GM21423 (cell line): Measurements from ENCODE around the gene MTHFR.
"Not testable (repeated sequence)": the region's sequence is repeated elsewhere in the genome, so short reads cannot be mapped to it uniquely, and the experiment has no call there.

Experiments
- ATAC-seq: cut with Tn5 transposase; IDR thresholded peaks from one replicate; pipeline ENCODE4 v1.9.1; 2021; ENCODE audit warnings: mild to moderate bottlenecking, moderate library complexity; ENCODE audit not compliant: unreplicated experiment

The MTHFR gene

DNA sequence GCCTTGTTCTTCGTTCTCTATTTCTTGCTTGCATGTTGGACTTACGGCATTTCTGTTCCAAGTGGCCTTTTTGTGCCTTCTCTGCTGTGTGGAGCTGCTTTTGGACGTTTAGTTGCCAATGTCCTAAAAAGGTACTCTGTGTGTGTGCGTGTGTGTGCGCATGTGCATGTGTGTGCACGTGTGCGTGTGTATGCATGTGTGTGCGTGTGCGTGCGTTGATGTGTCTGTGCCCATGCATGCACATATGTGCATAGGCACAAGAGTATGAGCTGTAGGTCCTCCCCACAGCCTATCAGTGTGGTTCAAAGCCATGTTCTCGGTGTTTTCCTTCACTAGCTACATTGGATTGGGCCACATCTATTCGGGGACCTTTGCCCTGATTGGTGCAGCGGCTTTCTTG is 28.1 kb upstream of the MTHFR start:
- no peak for ATAC-seq

DNA sequence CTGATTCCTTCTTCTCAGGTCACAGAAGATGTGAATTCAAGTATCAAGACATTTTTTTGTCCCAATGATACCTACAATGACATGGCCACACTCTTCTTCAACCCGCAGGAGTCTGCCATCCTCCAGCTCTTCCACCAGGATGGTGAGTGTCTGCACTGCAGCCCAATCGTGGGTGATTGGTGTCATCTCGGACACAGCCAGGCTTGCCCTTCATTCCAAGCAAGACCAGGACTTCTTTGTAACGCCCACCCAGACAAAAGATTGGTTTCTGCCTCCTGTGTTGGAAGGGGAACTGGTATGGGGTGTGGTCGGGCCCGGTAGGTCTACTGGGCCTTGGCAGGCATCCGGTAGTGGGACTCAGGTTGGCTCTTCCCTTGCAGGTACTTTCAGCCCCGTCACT is 27.7 kb upstream of the MTHFR start:
- ATAC-seq, result no peak

DNA sequence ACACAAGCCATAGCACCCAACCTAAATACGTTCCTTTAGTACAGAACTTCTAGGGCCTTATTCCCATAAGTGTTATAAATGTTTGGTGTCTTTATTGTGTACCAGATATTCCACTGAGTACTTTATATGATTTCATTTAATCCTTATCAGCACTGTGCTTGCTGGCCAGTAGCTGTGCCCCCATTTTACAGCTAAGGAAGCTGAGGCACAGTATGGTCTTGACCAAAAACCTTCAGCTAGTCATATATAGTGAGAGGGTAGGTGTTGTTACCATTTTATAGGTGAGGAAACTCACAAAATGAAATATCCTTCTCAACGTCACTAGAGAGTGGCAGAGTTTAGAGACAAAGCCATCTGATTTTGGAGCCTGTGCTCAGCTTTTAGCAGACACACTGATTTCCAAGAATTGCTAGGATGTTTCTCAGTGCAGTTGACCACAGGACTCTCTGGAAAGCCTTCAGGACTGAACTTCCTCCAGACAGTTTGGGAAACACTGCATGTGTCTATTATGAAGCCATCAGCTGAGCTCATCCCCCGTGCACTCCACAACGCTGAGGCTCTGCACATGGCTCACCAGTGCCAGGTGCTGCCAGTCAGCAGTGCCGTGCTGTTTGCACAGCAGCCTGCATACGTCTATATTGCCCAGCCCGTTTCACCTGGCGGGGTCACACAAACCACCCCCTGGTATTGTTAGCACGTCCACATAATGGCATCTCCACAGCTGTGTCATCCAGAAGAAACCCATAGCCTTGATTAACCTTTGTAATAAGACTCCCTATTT is 26.4 kb upstream of the MTHFR start:
- no peak for ATAC-seq

DNA sequence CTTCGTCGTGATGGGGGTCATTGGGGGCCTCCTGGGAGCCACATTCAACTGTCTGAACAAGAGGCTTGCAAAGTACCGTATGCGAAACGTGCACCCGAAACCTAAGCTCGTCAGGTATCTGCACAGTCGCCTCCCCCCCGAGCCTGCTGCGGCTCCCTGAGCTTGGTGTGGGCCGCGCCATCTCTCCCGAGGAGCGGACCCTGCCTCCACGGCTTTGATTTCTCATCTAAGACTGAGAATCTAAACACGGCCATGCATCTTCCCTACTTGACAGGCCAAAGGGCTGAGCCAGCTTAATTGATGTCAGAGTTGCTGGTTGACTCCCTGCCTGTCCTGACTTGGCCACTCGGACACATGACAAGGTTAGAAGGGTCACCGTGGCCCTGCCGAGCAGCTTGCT is 22.7 kb upstream of the MTHFR start:
- ATAC-seq, result no peak

DNA sequence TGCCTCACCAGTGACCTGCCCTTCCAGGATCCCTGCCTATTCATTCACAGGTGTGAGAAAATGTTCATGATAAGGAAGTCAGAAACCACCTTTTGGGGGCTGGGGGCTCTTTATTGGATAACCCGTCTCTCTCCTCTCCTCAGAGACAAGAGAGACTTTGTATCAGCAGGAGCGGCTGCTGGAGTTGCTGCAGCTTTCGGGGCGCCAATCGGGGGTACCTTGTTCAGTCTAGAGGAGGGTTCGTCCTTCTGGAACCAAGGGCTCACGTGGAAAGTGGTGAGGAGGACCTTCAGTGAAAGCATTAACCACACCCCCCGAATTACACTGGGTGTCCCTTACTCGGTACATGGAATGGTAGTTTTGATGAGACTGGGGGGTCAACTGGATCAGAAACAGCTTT is 21.2 kb upstream of the MTHFR start:
- no peak for ATAC-seq

DNA sequence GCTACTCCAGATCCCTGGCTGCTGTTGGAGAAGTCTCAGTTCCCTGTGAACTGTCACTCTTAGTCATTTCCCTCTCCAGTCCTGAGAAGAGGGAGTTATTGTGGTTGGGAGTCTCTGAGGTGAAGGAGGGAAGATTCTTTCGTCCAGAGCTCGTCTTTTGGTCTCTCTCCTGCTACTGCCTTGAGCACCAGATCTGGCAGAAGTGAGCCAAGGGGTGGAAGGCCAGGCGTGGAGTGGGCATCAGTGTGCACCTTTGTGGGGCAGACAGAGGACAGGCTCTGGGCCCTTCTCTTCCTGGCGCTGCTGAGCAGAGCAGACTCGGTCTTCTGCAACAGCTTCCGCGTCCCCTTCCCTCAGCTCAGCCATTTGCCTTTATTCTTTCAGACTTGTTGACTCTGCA is 19.4 kb upstream of the MTHFR start:
- no peak for ATAC-seq

DNA sequence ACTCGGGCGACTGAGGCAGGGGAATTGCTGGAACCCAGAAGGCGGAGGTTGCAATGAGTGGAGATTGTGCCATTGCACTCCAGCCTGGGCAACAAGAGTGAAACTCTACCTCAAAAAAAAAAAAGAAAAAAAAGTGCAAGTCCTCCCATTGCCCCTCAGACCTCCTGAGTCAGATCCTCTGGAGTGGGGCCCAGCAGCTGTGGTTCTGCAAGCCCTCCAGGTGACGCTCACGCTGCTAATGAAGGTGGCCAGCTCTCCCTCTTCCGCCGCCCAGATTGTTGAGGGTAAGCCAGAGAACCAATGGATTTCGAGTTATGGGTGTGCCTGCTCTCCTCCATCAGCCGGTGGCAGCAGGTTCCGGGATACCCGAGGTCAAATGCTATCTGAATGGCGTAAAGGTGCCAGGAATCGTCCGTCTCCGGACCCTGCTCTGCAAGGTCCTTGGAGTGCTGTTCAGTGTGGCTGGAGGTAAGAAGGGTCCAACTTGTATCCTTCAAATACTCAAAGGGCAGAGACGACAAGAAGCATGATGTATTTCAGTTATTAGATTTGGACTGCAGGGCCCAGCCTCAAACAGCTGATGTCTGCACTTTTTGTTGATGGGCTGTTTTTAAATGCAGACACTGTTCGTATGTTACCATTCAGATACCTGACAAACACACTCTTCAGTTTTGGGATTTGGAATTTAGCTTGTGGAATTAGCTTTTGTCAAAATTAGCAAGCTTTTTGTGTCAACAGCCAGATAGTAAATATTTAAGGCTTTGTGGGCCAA is 17.8 kb upstream of the MTHFR start:
- ATAC-seq, result no peak

DNA sequence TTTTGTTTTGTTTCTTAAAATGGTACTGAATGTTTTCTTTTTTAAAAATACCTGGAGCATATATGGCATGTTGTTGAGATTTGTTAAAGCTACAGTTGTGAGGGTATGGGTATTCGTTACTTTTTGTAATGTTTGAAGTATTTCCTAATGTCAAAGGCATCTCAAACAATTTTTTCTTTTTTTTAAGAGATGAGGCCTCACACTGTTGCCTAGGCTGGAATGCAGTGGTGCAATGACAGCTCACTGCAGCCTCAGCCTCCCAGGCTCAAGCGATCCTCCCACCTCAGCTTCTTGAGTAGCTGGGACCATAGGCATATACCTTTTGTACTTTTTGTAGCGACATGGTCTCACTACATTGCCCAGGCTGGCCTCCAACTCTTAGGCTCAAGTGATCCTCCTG is 16.3 kb upstream of the MTHFR start:
- ATAC-seq, result no peak

DNA sequence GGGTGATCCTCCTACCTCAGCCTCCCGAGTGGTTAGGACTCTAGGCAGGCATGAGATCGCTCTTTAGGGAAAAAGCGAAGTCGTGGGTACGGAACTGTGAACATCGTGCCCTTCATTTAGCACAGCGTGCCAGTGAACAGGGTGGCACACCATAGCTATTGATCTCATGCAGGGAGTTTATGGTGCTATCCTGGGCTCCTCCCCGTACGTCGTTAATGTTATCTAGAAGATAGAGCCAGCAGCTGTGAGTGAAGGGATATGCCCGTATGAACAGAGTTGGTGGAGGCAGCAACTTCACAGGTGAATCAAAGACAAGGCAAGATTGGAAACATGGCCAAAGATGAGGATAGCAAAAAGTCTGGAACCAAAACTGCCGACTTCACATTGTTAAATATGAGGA is 11.4 kb upstream of the MTHFR start:
- no peak for ATAC-seq

DNA sequence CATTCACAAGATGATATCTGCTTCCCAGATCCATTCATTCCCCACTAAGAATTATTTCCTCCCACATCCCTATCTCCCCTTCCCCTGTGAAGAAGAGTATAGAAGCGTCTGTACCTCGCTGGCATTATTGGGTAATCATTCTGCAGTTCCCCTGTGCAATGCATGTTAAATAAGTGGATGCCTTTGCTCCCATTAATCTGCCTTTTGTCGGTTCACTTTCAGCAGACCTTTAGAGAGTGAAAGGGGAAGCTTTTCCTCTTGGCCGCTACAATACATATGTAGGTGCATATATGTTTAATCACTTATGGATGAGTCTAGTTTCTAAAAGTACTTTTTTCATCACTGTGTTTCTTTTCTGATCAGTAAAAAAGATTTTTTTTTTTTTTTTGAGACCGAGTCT is 7.3 kb upstream of the MTHFR start:
- no peak for ATAC-seq

DNA sequence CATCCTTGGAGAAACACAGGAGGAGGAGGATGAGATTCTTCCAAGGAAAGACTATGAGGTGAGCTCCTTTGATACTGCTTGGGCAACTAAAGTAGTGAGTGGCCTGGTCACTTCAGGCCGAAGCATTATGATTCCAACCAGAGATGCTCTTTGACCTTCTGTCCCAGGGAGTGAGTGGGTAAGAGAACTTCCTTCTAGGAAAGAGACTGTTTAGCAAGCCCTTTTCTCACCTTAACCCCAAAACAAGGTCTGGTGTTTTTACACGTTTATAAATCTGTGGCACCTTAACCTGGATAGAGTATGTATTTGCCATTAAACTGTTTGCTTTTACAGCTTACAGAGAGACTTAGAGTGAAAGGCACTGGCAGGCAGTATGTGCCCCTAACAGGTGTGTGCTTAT is 1.4 kb upstream of the MTHFR start:
- no peak for ATAC-seq

DNA sequence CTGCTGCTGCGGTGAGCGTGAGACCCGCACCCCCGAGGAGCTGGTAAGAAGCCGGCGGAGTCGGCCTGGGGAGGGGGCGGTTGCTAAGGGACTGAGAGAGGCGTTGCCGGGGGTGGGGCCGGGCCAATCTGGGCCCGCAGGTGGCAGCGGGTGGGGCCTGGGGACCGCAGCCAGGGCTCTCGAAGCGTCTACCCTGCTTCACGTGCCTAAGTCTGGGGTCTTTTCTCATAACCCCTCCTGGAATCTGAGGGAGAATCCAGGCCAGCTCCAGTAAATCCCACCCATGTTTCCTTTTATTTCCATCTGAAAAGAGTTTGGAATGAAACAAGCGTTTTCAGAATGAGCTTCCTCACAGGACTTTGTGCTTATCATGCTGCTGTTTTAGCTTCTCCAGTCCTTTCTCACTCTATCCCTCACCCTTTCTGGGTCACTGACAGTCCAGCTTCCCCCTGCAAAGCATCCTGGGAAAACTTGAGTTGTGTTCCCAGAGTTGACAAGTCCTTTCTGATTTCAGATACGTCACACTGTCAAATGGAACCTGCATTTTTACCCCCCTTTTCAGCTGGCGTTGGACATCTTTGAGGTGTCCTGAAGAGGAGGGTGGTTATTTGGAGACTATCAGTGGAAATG is 658 bp upstream of the MTHFR start:
- ATAC-seq, result peak; percentile 33

DNA sequence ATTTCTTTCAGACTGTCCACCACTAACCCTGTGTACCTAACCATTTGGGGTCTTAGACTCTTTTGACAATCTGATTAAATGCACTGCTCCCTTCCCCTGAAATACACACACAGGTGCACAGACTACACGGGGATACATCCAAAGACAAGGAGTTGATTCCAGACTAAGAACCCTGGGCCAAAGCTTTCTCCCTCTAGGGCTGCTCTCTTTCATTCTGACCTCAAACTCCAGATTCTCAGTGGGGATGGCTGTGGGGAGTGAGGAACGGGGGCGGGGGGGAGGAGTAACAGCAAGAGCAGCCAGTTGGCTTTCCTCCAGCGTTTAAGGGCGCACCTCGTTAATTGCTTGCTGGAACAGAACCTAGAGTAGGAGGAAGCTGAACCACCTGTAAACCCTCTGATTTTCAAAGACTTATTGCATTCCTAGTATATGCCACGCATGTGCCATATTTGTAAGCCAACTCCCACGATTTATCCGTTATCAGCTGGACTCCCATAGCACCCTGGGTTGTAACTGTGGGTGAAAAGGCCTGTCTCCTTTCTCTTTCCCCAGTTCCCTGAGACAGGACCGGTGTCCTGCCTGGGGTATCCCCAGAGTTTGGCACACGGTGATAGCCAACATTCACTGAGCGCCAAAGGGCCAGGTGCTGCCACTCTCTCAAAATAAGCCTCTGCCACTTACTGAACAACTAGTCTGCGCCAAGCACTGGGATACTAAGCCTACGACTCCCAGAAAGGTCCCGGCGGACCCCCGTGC is 920 bp downstream of the MTHFR start:
- ATAC-seq, result no peak

DNA sequence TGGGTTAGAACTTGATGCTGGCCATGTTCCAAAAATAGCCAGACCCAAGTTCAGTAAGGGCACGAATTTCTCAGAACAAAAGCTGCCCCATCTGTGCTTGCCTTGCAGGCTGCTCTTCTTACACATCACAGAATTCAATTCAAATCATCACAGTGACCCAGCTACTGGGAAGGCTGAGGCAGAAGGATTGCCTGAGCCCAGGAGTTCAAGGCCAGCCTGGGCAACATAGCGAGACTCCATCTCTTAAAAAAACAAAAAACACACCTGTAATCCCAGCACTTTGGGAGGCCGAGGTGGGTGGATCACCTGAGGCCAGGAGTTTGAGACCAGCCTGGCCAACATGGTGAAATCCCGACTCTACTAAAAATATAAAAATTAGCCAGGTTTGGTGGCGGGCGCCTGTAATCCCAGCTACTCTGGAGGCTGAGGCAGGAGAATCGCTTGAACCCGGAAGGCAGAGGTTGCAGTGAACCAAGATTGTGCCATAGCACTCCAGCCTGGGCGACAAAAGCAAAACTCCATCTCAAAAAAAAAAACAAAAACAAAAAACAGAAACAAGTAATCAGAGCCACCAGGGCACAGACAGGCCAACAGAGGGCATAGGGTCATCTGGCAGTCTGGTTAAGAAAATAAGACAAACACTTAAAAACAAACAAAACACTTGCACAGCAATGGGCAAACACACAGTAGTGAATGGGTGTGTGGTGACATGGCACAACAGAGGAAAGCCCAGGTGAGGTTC is 1.7 kb downstream of the MTHFR start:
- not testable (repeated sequence) for ATAC-seq

DNA sequence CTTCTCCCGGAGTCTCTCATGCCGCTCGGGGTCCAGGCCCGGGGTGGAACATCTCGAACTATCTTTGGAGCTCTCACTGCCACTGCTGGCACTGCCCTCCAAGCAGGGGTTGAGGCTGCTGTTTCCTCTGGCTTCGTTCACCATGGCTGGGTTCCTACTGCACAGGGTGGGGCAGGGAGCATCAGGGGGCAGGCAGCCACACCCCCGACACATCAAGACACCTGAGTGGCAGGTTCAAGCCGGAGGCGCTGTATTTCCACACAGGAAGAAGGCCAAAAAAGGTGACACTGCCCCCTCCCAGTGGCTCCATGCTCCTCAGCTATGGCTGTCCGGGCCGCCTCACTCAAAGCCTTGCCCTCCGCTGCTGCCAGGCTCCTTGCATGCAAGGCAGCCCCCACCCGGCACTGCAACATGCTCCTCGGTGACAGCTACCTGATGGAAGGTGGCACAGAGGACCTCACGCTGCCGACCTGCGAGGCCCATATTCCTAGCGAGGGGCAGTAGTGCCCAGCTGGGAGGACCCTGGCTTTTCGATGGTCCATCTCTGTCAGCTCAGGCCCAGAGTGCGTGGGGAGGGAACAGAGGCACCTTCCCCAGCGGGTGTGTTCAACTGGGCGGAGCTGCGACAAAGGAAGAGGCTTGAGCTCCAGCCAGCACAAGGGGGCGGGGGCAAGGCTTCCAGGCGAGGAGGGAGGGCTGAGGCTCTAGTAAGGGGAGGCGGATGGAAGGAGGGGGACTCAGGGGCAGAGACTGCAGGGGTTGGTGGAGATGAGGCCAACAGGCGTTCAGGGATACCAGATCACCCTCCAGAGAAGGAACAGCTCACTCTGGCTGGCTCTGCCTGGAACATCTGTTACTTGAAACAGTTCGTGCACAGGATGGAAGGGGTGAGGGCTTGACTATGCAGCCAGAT is 2.5 kb downstream of the MTHFR start:
- ATAC-seq, result no peak

DNA sequence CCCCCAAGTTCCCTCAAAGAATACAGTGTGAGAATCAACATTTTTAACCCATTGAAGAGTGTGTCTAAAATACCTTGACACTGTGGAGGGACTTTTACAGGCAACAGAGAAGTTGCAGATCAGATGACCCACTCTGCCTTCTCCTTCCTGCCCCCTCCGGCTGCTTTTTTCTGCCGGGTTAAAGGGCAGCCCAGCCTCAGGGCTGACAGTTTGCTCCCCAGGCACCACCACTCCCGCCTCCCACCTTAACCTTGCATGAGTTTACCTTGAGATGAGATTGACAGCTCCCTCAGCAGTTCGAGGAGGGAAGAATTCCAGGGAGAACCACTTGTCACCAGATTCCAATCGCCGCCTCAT is 3.2 kb downstream of the MTHFR start:
- ATAC-seq, result no peak

DNA sequence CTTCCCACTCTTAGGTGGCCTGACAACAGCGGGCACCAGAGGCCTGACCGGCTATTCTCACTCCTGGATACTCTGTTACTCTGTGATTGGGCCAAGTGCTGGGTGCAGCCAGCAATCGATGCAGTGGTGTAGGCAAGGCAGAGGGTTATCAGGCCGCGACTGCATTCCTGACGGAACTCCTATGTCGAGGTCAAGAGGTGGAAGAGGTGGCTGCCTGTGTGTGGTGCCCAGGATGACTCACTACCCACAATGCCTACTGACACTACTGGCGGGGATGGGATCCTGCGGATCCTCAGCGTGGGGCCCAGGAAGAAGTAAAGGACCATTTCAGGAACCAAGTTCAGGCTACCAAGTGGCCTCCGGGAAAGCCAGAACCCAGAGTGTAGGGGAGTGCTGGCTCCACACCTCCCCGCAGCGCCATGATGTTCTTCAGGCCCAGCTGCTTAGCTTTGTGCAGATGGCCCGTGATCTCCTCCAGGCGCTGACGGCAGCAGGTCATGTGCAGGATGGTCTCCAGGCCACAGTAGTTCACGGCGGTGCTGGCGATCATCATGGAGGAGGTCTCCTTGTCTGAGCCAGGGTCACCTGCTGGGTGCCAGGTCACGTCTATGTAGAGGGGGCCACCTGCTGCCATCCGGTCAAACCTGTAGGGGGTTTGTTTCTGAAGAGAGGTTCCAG is 4.9 kb downstream of the MTHFR start:
- no peak for ATAC-seq

DNA sequence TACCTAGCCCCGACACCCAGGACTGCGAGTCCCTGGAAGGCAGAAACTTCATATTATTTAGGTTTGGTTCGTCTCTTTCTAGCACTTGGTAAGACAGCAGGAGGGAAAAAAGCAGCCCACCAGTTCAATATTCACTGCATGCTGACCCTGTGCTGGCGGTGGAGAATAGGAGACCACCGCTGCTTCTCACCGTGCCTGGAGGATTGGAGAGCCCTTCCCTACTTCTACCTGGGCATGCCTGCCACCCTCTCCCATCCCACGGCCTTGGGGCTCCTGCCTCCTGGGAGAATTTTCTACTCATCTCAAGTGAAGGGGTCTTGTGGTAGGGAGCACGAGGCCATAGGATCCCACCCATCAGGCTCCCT is 5.4 kb downstream of the MTHFR start:
- ATAC-seq, result no peak

DNA sequence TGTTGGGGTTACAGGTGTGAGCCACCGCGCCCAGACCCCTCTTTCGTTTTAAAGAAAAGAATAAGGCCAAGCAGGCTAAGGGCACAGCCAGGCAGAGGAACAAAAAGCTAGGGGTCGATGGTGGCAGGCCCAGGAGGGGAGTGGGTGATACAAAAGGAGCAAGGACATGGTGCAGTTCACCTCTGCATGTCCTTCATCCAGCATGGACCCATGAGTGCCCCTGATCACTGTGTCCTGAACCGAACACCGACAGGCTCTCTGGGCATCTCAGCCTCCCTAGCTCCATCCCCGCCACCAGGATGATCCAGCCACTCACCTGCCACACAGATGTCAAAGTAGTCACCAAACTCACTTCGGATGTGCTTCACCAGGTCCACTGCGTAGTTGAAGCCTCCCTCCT is 5.9 kb downstream of the MTHFR start:
- no peak for ATAC-seq
